Osteoblast (primary cell): ENCODE data around the gene RBM11. TPM values are rescaled to one million over a fixed set of nuclear protein-coding genes. Genes with fewer than 3 reads are reported as not detected.

Experiments used
- DNase-seq: peaks from one replicate; pipeline ENCODE4 v3.0.0; 2011; ENCODE audit warnings: low spot score, mixed read lengths; ENCODE audit not compliant: insufficient read length; ENCODE audit errors: missing footprints
- H2AFZ ChIP-seq: 2 replicates; pipeline ENCODE4 v1.6.0; 2011; ENCODE audit warnings: mild to moderate bottlenecking, low read length
- H3K27ac ChIP-seq: 2 replicates; pipeline ENCODE4 v1.5.1; 2011; ENCODE audit warnings: mild to moderate bottlenecking, low read depth, low read length, moderate library complexity
- H3K27me3 ChIP-seq: 2 replicates; pipeline ENCODE4 v1.6.0; 2012; ENCODE audit warnings: mild to moderate bottlenecking, control low read depth, inconsistent platforms, low read length, moderate library complexity; ENCODE audit not compliant: insufficient read depth
- H3K36me3 ChIP-seq: 2 replicates; pipeline ENCODE4 v1.5.1; 2011; ENCODE audit warnings: mild to moderate bottlenecking, low read length, control low read depth, moderate library complexity; ENCODE audit not compliant: insufficient read depth
- H3K4me1 ChIP-seq: 2 replicates; pipeline ENCODE4 v1.5.1; 2011; ENCODE audit warnings: mild to moderate bottlenecking, low read length, control low read depth, moderate library complexity; ENCODE audit not compliant: insufficient read depth
- H3K4me2 ChIP-seq: 2 replicates; pipeline ENCODE4 v1.6.0; 2011; ENCODE audit warnings: mild to moderate bottlenecking, low read length; ENCODE audit not compliant: insufficient read depth
- H3K4me3 ChIP-seq: fragments of 200-600 bp; sonication (generic); 3 replicates; pipeline ENCODE4 v1.5.1; 2012; ENCODE audit warnings: mild to moderate bottlenecking, low read length, inconsistent platforms; ENCODE audit not compliant: insufficient read depth
- H3K79me2 ChIP-seq: 2 replicates; pipeline ENCODE4 v1.6.0; 2012; ENCODE audit warnings: mild to moderate bottlenecking, low read length, control low read depth, inconsistent platforms; ENCODE audit not compliant: insufficient read depth
- H3K9me3 ChIP-seq: 2 replicates; pipeline ENCODE4 v1.5.1; 2011; ENCODE audit warnings: low read depth, low read length, control low read depth
- H4K20me1 ChIP-seq: 2 replicates; pipeline ENCODE4 v1.6.0; 2012; ENCODE audit warnings: mild to moderate bottlenecking, low read length, control low read depth; ENCODE audit not compliant: insufficient read depth
- total RNA-seq: library from RNA; depleted of rRNA; stranded (reverse); fragments of >200 nt; gene quantifications from 2 replicates; pipeline ENCODE4 v1.2.3, GENCODE V29; 2012
- TF ChIP-seq, protein P1 (sequence below): IDR thresholded peaks from 2 replicates; pipeline ENCODE4 v1.5.1; 2011; ENCODE audit warnings: mild to moderate bottlenecking, low read depth, low read length, moderate library complexity; ENCODE audit errors: extremely low read depth

The RBM11 gene
- total RNA-seq, 1 donor, result under 0.01 TPM

DNA sequence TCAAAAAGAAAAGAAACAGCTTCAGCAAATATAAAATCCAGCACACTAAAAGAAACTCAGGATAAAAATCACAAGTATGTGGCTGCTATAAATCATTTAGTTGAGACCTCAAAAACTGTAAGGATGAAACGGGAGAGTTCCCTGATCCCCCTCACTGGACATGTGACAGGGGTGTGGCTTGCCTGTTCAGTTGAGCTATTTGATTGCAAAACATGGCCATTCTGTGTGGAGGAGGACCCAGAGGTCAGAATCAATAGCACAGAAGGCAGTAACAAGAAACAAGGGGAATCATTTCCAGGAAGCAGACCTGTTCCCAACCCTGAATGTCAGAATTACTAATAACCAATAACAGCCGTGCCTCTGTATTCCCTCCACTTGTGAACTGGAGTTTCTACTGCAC is 27.9 kb downstream of the RBM11 start:
- H3K4me2 ChIP-seq, result no peak overlapping the region
- H3K79me2 ChIP-seq, result no peaks in the 10 kb centered on the region
- no peaks in the 10 kb centered on the region for H3K36me3 ChIP-seq
- H4K20me1 ChIP-seq, result no peaks in the 10 kb centered on the region
- TF ChIP-seq, protein P1, sequence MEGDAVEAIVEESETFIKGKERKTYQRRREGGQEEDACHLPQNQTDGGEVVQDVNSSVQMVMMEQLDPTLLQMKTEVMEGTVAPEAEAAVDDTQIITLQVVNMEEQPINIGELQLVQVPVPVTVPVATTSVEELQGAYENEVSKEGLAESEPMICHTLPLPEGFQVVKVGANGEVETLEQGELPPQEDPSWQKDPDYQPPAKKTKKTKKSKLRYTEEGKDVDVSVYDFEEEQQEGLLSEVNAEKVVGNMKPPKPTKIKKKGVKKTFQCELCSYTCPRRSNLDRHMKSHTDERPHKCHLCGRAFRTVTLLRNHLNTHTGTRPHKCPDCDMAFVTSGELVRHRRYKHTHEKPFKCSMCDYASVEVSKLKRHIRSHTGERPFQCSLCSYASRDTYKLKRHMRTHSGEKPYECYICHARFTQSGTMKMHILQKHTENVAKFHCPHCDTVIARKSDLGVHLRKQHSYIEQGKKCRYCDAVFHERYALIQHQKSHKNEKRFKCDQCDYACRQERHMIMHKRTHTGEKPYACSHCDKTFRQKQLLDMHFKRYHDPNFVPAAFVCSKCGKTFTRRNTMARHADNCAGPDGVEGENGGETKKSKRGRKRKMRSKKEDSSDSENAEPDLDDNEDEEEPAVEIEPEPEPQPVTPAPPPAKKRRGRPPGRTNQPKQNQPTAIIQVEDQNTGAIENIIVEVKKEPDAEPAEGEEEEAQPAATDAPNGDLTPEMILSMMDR, result no peak
- no peak overlapping the region for H3K4me3 ChIP-seq
- H3K9me3 ChIP-seq, result peaks cover 5% of the 10 kb centered on the region
- H3K27me3 ChIP-seq, result no peaks in the 10 kb centered on the region
- DNase-seq, result no peak
- H3K4me1 ChIP-seq, result no peaks in the 10 kb centered on the region
- H2AFZ ChIP-seq, result no peak overlapping the region
- no peak overlapping the region for H3K27ac ChIP-seq

DNA sequence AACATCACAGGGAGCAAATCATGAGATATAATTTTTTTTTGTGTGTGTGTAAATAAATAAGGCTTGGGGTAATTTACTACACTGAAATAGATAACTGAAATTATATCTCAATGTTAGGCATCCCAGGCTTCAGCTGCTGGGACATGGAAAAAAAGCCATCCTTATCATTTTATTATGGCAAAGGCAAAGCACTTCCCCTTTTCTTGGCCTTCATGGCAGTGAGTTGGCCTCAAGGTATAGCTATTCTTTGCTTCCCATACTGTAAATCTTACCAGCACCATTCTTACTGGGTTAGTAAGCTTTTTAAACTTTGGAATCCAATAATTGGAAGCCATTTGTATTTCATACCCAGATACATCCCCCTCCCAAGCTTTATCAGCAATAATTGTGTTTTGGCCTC is 29.0 kb downstream of the RBM11 start:
- Histone ChIP-seq H3K9me3 (peaks cover 5% of the 10 kb centered on the region), H3K36me3 (no peaks in the 10 kb centered on the region), H2AFZ (no peak overlapping the region), H4K20me1 (no peaks in the 10 kb centered on the region), H3K4me2 (no peak overlapping the region), H3K27ac (no peak overlapping the region), H3K4me3 (no peak overlapping the region), H3K79me2 (no peaks in the 10 kb centered on the region), H3K27me3 (no peaks in the 10 kb centered on the region), H3K4me1 (no peaks in the 10 kb centered on the region)
- TF ChIP-seq, protein P1, result no peak
- no peak for DNase-seq

DNA sequence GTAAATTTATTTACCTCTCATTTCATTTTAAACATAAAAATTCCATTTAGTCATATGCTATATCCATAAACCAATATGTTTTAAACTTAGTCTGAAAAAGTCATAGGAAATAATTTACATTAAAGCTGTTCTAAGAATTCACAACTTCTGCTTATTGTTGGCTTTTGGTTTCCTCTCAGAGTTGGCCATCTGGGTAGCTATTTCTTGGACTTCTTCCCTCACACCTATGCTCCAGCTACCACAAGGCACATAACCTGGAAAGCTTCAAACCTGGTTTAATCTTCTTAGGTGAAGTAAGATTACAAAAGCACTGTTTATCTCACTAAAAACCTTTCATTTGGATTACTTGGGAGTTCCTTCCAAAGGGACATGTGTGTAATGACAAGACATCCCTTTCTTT is 29.8 kb downstream of the RBM11 start:
- peaks cover 5% of the 10 kb centered on the region for H3K9me3 ChIP-seq
- no peak overlapping the region for H3K4me2 ChIP-seq
- no peak overlapping the region for H2AFZ ChIP-seq
- H3K36me3 ChIP-seq, result no peaks in the 10 kb centered on the region
- no peaks in the 10 kb centered on the region for H3K4me1 ChIP-seq
- TF ChIP-seq, protein P1, result no peak
- no peak overlapping the region for H3K4me3 ChIP-seq
- no peaks in the 10 kb centered on the region for H3K27me3 ChIP-seq
- no peaks in the 10 kb centered on the region for H4K20me1 ChIP-seq
- DNase-seq, result no peak
- no peaks in the 10 kb centered on the region for H3K79me2 ChIP-seq
- no peak overlapping the region for H3K27ac ChIP-seq

DNA sequence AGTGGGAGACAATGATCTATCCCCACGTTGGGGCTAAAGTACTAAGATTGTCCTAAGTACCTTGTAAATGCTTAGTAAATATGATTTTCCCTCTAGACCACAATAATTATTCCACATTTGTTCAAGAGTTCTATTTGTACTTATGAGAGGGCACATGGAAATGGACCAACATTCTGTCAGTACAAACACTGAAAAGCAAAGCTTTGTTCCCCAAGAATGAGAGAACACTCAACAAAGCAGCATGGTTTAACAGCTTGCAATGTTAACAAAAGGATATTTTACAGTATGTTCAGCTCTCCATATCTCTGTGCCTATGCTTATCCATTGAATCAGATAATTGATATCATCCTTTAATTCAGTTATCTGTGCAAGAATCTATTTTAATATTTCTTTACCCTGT is 35.4 kb downstream of the RBM11 start:
- no peak for DNase-seq
- Histone ChIP-seq H3K79me2 (no peaks in the 10 kb centered on the region), H3K27me3 (no peaks in the 10 kb centered on the region), H4K20me1 (no peaks in the 10 kb centered on the region), H3K27ac (no peak overlapping the region), H3K9me3 (no peaks in the 10 kb centered on the region), H2AFZ (no peak overlapping the region), H3K4me1 (no peaks in the 10 kb centered on the region), H3K4me2 (no peak overlapping the region), H3K4me3 (no peak overlapping the region), H3K36me3 (no peaks in the 10 kb centered on the region)
- TF ChIP-seq, protein P1, result no peak
